GM19099 (cell line): ENCODE results near the gene COPS6.

Experiments used
- POLR2A ChIP-seq: IDR thresholded peaks from 3 replicates; pipeline ENCODE4 v1.6.1; 2011; ENCODE audit warnings: low read depth; ENCODE audit not compliant: insufficient read length; ENCODE audit errors: extremely low read depth

The COPS6 gene

DNA sequence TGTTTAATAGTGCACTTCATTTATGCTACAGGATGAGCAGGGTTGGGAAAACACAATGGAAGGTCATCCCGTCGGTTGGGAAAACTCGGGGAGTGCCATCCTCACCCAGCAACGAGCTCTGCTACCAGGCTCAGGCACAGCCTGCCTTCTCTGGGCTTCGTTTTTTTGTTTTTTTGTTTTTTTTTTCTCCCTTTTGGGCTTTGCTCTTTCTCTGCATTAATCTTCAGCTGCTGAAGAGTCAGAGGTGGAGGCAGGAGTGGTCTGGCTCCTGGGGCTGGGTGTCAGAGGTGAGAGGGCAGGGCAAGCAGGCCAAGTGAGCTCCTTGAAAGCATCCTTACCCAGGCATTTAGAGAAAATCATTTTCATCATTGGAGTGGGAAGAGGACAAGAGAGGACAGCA lies 18.8 kb upstream of the COPS6 start:
- no peak for TF ChIP-seq POLR2A

DNA sequence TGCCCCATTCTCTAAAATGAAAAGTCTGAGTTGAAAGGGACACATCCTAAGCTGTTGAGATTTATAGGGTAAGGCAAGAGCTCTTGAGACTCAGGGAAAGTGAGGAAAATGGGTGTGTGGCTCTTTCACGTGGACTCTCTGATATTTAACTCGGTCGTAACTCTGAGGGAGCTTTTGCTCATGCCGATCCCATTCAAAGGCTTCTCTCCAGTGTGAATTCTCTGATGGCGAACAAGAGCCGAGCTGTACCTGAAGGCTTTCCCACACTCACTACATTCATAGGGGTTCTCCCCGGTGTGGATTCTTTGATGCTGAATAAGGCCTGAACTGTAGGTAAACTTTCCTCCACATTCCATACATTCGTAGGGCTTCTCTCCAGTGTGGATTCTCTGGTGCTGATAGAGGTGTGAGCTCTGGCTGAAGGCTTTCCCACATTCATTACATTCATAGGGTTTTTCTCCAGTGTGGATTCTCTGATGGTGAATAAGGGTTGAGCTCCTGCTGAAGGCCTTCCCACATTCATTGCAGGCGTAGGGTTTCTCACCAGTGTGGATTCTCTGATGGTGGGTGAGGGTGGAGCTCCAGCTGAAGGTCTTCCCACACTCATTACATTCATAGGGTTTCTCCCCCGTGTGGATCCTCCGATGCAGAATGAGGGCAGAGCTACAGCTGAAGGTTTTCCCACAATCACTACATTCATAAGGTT lies 17.6 kb upstream of the COPS6 start:
- no peak for TF ChIP-seq POLR2A

DNA sequence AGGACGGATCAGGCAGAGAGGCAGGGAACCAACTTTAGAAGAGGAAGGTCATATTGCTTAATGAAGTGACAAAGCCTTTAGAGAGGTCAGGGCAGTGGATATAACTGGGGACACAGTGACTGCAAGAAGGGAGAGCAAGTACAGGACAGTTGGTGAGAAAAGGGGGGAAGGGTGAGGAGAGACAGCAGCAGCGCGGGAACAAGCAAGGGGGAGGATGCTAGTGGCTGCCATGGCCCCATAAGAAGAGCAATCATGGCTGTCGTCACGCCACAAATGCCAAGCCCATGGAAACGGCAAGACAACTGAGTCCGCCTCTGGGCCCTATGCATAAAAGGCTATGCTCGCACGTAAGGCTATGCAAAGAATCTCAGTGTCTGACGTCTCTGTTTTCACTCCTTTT lies 16.3 kb upstream of the COPS6 start:
- TF ChIP-seq POLR2A, result no peak

DNA sequence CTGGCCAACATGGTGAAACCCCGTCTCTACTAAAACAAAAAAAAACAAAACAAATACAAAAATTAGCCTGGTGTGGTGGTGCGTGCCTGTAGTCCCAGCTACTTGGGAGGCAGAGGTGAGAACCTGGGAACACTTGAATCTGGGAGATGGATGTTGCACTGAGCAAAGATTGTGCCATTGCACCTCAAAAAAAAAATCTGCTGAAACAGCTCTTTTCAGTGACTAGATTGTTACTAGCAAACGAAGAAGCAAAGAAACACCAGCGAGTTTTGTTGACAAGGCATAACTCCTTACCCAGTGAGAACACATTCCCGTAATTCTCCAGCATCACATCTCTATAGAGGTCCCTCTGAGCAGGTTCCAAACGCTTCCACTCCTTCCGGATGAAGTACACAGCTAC lies 13.9 kb upstream of the COPS6 start:
- TF ChIP-seq POLR2A, result no peak

DNA sequence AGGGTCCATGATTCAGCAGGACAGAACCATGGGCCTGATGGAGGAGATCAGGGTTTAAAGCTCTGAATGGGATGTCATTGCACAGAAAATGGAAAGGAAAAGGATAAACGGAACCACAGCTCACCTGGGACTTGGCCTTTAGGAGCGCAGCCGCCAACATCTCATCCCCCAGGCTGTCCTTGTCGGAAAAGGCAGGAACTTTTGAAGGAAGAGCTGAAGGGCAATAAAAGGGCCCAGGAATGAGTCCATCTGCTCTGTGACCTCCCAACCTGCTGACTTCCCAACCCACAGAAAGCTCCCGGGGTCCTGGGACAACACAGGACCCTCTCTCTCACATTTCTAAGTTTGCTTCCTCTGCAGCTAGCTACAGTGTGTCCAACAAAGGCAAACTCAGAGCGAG lies 13.4 kb upstream of the COPS6 start:
- no peak for TF ChIP-seq POLR2A

DNA sequence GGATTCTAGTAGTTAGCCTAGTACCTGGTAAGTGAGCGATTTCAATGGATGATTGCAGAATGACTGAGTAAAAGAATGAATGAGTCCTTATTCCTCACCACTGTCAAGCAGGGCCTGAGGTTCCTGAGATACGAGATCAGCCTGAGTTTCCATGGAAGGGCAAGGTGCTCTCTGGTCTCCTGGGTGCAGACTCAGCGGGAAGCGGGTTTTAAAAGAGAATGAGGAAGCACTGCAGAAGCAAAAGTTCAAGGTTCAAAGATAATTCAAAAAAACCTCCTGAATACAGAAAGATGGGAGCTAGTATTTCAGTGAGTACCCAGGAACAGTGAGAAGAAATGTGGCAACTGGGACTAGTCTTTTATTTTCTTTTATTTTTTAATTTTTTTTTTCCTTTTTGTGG lies 11.6 kb upstream of the COPS6 start:
- no peak for TF ChIP-seq POLR2A

DNA sequence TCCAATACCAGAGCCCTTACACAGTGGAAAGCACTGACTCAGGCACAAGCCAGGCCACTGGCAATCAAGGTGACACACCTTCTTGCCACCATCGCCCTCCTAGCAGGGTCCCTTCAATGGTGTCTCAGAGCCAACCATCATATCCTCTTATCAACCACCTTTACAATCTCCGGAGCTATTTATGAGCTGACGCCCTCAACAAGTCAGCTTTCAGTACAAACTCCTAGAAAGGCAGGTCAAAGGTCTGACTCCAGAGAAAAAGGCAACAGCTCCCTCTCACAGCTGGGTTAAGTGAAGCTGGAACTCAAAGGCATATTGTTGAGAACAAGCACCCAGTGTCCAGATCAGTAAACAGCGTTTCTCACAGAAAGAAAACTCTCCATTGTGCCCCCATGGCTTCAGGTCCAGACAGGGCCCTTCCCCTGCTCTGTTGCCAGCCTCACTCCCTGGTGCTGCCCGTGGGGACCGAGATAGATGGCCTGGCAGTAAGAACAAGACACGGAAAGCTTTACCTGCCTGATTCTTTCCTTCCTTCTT lies 9.7 kb upstream of the COPS6 start:
- TF ChIP-seq POLR2A, result no peak

DNA sequence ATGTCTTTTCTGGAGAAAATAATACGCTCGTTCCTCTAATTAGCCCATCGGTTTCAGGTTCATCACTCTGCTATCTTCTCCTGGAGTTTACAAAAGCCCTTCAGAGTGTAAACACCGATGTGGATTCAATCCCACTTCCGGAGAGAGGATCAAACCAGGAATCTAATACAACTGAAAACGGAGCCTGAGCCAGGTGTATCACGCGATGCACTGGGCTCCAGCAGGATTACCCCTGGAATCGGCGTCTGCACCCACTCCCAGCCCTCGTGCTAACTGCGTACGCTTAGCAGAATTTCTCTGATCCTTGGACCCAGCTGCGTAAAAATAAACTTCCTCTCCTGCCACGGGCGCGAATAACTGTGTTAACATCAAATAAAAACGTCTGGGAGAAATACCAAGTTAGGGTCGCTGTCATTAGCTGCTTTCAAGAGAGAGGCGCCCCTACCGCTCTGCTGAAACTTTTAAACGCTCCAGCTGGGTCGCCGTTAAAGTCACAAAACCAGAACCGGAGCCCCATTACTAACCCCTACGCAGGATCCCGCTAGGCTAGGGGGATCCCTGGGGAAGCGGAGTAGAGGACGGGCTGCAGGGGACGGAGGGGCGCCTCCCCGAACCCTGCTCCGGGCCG lies 7.7 kb upstream of the COPS6 start:
- no peak for TF ChIP-seq POLR2A

DNA sequence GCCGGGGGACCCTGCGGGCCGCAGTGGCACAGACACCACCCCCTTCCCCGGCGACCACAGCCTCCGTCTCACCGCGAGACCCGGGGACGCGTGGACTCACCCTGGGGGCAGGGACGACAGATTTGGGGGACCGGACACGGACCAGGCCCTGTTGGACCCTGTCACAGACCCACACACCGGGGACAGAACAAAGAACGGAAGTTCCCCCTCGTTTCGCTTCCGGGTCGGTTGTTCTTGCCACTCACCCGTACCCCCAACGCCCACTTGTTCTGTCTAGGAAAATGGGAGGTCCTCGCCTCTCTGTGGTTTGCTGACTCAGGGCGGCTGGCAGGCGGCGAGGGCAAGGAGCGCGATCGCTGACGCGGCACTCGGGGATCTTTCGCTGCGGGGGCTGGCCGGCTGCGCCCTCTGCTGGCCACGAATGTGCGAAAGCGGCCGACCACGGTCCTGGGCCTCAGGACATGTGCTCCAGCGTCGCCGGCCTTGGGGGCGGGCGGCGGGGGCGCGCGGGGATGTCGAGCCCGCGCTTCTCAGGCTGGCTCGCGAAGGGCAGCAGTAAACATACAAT lies 7.2 kb upstream of the COPS6 start, which contains the start of gene ZNF3:
Gene ZNF3 (minus strand): TSS at position 189 of the 568 bp plus-strand sequence. CDS start 4,366 bp downstream, outside the sequence.
- TF ChIP-seq POLR2A, result peak; percentile 92

DNA sequence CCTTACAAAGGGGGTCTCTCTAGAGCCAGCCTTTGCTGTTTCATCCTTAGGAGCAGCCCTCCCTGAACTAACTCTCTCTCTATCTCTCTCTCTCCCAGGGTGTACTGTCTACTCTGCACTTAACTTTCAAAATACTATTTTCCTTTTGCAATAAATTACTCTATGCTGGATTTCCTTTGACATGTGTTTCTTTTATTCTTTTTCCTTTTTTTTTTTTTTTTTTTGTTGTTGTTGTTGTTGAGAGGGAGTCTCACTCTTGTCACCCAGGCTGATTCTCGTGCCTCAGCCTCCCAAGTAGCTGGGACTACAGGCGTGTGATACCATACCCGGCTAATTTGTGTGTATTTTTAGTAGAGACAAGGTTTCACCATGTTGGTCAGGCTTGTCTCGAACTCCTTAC lies 5.8 kb upstream of the COPS6 start:
- no peak for TF ChIP-seq POLR2A

DNA sequence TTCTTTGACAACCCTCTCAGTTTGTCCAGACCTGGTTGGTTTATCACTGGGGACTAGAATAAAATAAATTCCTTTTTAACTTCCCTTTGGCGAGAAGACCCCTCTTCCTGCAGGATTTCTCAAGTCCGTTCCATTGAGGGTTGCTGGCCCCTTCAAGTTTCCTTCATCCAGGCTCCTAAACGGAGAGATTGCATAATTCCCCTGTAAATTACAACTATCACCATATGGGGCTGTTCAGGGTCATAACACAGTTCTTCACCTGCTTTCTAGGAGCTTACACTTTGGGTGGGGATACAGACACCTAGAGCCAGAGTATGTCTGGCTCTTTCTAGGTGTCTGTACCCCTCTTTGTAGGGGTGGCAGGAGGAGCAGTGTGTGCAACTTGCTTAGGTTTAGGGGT lies 3.3 kb upstream of the COPS6 start:
- TF ChIP-seq POLR2A, result no peak

DNA sequence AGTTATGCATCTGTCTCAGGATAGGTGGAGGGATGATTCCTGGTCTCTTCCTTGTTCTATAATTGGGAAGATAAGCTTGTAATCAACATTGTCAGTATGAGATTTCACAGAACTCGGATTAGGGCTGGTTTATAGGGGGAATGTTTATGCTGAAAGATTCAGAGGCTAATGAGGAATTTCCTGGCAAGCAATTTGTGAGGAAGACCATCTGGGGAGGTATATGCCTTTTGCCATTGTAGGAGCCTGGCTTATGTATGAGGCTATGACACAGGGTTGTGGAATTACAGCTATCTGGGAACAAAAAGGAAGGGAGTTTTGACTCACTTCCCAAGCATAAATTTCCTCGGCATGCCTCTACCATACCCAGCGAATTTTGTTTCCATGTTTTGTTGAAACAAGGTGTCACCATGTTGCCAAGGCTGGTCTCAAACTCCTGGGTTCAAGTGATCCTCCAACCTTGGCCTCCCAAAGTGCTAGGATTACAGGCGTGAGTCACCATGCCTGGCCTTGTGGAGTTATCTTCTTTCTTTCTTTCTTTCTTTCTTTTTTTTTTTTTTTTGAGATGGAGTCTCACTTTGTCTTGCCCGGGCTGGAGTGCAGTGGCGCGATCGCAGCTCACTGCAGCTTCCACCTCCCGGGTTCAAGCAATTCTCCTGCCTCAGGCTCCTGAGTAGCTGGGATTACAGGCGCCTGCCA lies 1.6 kb upstream of the COPS6 start:
- TF ChIP-seq POLR2A, result no peak

DNA sequence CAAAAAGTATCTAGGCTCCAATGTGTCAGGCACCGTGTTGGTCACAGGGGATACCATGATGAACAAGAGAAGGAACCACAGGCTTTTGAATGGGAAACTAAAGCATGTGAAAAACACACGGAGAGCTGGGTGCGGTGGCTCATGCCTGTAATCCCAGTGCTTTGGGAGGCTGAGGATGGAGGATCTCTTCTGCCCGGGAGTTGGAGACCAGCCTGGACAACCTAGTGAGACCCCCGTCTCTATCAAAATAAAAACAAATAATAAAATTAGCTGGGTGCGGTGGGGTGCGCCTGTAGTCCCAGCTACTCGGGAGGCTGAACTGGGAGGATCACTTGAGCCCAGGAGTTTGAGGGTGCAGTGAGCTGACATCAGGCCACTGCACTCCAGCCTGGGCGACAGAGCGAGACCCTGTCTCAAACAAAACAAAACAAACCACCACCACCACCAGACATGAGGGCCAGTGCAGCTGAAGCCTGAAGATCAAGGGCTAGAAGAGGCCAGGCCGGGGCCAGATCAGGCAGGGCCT lies 611 bp upstream of the COPS6 start:
- no peak for TF ChIP-seq POLR2A

DNA sequence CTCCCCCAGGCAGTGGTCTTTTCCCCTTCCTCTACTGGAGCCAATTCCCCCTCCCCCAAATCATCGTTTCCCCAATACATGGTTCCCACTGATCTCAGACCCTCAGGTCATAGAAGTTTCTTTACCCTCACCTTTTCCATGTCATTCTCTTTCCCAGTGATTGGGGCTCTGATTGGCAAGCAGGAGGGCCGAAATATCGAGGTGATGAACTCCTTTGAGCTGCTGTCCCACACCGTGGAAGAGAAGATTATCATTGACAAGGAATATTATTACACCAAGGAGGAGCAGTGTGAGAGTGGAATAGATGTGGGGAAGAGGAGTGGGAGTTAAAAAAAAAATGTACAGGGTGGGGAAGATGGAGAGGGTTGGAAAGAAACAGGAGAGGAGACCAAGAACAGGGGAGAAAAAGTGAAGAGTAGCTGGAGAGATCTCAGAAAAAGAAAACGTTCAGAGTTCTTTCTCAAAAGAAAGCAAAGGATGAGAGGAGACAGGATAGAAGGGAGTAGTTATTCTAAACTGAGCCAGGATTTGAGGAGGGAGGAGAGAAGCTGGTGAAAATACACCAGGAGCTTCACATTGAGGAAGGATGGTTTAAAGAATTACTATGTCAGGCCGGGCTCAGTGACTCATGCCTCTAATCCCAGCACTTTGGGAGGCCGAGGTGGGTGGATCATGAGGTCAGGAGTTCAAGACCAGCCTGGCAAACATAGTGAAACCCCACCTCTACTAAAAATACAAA lies 858 bp downstream of the COPS6 start:
- no peak for TF ChIP-seq POLR2A

DNA sequence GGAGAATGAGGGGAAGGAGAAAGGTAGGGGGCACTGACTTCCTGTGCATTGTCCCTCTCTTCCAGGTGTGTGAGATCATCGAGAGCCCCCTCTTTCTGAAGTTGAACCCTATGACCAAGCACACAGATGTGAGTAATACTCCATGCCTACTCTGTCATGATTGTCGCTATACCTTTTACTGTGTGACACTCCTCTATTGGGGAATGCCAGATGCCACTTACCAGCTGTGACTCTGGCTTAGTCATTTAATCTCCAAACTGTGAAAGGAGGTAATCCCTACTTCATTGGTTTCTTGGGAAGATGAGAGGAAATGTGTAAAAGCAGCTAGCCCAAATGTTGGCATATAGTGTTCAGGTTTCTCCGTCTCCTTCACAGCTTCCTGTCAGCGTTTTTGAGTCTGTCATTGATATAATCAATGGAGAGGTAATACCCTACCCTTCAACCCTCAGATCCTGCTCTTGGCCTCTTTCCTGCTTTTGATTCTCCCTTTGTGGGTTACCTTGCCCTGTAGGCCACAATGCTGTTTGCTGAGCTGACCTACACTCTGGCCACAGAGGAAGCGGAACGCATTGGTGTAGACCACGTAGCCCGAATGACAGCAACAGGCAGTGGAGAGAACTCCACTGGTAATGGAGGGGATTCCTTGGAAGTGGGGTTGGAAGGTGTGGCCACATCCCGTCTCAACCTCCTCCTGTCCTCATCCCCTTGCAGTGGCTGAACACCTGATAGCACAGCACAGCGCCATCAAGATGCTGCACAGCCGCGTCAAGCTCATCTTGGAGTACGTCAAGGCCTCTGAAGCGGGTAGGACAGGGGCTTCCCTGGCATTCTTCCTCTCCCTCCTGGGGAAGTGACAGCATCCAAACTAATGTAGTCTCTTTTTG lies 2.0 kb downstream of the COPS6 start:
- no peak for TF ChIP-seq POLR2A
